Kidney epithelial cell (primary cell): ENCODE measurements around the gene OXLD1. TPM values are rescaled to one million over a fixed set of nuclear protein-coding genes. Genes with fewer than 3 reads are reported as not detected.

Experiments
- DNase-seq: peaks from one replicate; pipeline ENCODE4 v3.0.0-alpha.2; 2010; ENCODE audit warnings: low read depth
- H3K27me3 ChIP-seq: 2 replicates; pipeline ENCODE4 v1.6.0; 2011; ENCODE audit warnings: low read length; ENCODE audit not compliant: control insufficient read depth, insufficient read depth
- H3K36me3 ChIP-seq: 2 replicates; pipeline ENCODE4 v1.5.1; 2011; ENCODE audit warnings: low read length; ENCODE audit not compliant: control insufficient read depth, insufficient read depth
- H3K4me3 ChIP-seq: 2 replicates; pipeline ENCODE4 v1.5.1; 2011; ENCODE audit warnings: low read depth, mild to moderate bottlenecking, control low read depth, low read length
- CTCF ChIP-seq: IDR thresholded peaks from 2 replicates; pipeline ENCODE4 v1.5.1; 2011; ENCODE audit warnings: mild to moderate bottlenecking, moderate library complexity, low read length, control low read depth, inconsistent platforms; ENCODE audit not compliant: insufficient read depth, poor library complexity, severe bottlenecking
- total RNA-seq: library from RNA; depleted of rRNA; stranded (reverse); fragments of >200 nt; gene quantifications from 2 replicates; pipeline ENCODE4 v1.2.3, GENCODE V29; 2015

OXLD1 gene
- total RNA-seq = 31.3 and 41.7 TPM in 2 replicates

GRCh38 chr17:81666342-81667191 is at the start of gene OXLD1, which contains the start of gene CCDC137:
OXLD1 (minus strand) TSS chr17:81666605; CDS start chr17:81666577, 28 bp downstream.
CCDC137 (plus strand) TSS chr17:81666737; CDS start chr17:81666767, 30 bp downstream.
- H3K27me3 ChIP-seq = no peaks in the 10 kb centered on the region
- H3K36me3 ChIP-seq = peaks cover 3% of the 10 kb centered on the region
- no peak for TF ChIP-seq CTCF
- peak within 1 kb of the TSS; percentile 80 for H3K4me3 ChIP-seq
- peak; percentile 86 for DNase-seq

- DNase-seq = no peak
- no peak for TF ChIP-seq CTCF
- Histone ChIP-seq H3K27me3 (no peaks in the 10 kb centered on the region), H3K36me3 (peaks cover 1% of the 10 kb centered on the region), H3K4me3 (no peak overlapping the region)
Measured at GRCh38 chr17:81715107-81715871, 48.9 kb upstream of the OXLD1 start.

- Histone ChIP-seq H3K27me3 (no peaks in the 10 kb centered on the region), H3K36me3 (peaks cover 1% of the 10 kb centered on the region), H3K4me3 (no peak overlapping the region)
- no peak for DNase-seq
- TF ChIP-seq CTCF = no peak
Measured at GRCh38 chr17:81714412-81715106, 48.2 kb upstream of the OXLD1 start.

GRCh38 chr17:81713556-81714411 is 47.4 kb upstream of the OXLD1 start:
- peak overlapping the region; percentile 56 for H3K4me3 ChIP-seq
- no peaks in the 10 kb centered on the region for H3K27me3 ChIP-seq
- no peak for TF ChIP-seq CTCF
- DNase-seq = no peak
- peaks cover 1% of the 10 kb centered on the region for H3K36me3 ChIP-seq

GRCh38 chr17:81713004-81713555 is 46.7 kb upstream of the OXLD1 start:
- H3K4me3 ChIP-seq = peak overlapping the region; percentile 56
- H3K36me3 ChIP-seq = peaks cover 1% of the 10 kb centered on the region
- H3K27me3 ChIP-seq = no peaks in the 10 kb centered on the region
- TF ChIP-seq CTCF = no peak
- no peak for DNase-seq
